HuH-7.5 (cell line): Measurements from ENCODE around the gene POLDIP3.

ENCODE experiments used
- DNase-seq: peaks from one replicate; pipeline ENCODE4 v3.0.0; 2011; ENCODE audit warnings: low spot score

The POLDIP3 gene, protein sequence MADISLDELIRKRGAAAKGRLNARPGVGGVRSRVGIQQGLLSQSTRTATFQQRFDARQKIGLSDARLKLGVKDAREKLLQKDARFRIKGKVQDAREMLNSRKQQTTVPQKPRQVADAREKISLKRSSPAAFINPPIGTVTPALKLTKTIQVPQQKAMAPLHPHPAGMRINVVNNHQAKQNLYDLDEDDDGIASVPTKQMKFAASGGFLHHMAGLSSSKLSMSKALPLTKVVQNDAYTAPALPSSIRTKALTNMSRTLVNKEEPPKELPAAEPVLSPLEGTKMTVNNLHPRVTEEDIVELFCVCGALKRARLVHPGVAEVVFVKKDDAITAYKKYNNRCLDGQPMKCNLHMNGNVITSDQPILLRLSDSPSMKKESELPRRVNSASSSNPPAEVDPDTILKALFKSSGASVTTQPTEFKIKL

DNA sequence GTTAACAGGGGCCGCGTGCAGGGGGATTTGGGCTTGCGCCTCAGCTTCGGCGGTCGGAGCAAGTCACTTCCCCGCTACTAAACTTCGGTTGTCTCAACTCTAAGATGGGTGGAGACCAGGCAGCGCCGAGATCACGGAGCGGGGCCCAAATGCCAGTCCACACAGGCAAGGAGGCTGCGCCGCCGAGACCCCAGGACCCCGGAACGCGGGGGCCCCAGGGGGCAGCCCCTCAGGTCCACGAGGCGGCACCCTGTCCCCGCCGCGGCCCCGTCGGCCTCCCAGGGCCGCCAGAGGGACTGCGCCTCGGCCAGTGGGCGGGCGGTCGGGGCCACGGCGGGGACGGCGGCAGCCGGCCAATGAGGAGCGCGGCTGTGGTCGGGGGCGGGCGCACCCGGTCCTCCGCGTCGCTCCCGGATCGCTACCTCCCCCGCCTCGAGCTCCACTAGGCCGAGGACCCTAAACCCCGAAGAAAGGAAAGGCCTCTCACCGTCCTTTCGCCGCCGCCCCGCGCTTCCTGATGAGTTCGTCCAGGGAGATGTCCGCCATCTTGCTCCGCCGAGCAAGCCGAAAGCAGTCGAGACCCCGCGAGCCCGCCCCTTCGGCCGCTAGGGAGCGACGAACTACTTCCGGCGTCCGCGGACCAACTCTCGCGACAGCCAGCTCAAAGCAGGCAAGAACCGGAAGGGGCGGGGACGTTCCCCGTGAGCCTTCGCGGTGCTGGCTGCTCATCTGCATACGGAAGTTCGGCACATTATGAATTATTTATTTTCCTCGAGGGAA lies at the start of gene POLDIP3:
TSS of gene POLDIP3 (minus strand) at position 572 of the 780 bp plus-strand sequence. CDS start at position 546, 26 bp downstream.
- peak; percentile 86 for DNase-seq

DNA sequence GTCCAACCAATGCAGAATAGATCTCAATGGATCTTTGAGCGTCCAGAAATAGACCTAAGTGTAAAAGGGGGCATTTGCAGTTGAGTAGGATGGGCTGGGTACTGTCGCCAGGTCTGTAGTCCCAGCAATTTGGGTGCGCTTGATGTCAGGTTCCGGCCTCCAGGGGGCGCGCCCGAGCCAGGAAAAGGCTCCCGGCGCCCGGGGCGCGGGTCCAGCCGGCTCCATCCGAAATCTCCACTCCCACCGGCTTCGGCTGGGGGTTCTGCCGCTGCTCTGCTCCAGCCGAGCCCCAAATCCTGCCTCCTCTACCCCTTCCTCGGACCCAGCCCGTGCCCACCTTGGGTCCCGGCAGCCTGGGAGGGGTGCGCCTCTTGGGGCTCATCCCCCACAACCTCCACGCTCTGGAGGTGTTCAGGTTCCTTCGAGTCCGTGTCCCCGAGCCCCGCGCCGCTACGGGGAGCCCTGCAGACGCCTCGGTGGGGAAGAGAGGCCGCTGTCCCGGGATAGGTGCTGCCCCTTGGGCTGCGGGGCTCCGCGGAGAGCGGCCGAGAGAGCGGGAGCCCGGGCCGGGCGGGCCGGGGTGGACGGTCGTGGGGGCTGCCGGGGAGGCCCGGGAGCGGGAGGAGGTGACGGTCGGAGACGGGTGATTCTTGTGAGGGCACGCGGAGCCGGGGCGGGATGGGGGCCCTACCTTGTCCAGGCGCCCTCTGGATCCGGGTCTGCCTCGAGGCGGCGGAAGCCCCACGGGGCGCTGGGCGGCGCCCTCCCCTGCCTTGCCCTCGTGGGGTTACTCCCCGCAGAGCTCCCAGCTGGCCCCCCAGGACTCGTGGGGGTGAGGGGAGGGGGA lies 47.5 kb upstream of the POLDIP3 start:
- peak; percentile 78 for DNase-seq

DNA sequence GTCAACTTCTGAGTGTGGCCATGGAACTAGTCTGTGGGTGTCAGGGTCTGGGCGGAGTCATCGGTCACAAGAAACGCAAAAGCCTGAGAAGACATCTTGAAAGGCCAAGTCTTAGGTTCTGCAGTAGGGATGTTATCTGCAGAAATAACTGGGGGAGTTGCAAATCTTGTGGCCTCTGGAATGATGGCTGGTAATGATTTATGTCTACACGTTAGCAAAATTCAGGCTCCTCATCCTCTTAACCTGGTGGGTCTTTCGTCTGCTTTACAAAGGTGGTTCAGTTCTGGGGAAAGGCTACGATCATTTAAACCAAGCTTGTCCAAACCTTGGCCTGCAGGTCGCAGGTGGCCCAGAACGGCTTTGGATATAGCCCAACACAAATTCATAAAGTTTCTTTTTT lies 41.9 kb upstream of the POLDIP3 start:
- DNase-seq = no peak

DNA sequence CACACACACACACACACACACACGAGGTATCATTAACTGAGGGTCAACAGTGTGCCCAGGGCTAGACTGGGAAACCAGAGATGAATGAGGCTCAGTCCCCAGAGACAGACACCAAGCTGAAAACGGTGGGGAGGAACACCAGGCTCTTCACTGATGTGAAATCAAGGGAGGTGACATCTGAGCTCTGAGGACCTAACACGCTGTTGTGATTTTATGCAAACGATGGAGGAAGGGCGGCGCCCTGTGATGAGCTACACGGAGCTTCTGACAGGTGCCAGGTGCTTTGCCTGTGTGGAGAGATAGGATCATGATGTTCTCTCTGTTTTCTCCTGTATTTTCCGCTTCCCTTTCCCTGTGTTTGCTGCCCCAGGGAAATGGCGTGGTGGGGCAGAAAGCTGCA lies 41.0 kb upstream of the POLDIP3 start:
- no peak for DNase-seq

DNA sequence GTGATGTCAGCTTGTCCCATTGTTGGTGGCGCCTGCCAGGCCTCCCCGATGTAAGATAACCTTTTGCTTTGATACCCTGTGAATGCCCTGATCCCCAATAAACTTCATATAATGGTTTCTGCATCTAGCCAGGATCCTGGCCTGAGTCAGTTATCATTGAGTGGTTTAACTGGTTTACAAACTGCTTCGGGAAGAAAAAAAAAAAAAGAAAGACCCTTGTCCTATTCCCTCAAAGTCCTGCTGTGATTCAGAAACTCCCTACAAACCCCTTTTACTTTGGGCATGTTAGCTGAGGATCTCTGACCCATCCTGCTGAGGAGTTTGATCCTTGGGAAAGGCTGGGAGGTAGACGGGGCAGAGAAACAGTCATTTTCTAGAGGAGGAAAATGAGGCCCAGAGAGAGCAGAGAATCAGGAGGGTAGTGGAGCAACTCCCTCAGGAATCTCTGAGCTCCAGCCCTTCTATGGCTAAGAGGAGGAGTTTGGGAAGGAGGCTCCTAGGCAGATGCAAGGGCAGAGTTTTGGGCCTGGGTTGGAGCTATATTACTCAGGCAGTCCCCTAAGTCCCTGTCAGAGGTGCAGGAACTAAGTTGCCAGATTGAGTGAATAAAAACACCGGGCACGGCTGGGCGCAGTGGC lies 39.9 kb upstream of the POLDIP3 start:
- DNase-seq = no peak

DNA sequence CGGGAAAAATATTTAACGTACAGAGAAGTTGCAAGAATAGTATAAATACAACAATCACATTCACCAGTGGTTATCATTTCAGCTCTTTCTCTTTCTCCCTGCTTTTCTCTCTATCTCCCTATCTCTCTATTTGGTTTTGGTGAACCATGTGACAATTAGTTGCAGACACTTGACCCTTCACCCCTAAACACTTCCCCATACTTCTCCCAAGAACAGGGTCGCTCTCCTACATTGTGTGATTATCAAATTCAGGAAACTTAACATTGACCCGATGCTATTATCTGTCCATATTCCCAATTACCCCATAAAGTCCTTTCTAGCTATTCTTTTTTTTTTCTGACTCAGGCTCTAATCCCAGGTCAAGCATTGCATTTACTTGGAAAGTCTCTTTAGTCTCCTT lies 39.3 kb upstream of the POLDIP3 start:
- no peak for DNase-seq

DNA sequence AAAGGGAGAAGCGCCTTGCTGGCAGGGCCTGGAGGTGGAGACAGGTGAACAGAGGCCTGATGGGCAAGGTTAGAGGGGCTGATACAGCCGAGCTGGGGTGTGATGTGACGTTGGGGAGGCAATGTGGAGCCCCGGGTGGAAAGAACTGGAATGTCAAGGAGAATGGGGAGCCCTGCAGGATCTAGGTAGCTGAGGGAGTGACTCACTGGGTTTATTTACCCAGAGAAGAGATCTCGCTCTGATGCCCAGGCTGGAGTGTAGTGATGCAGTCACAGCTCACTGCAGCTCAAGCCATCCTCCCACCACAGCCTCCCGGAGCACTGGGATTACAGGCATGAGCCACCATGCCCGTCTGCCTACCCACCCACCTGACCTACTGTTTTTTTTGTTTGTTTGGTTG lies 36.5 kb upstream of the POLDIP3 start:
- no peak for DNase-seq

DNA sequence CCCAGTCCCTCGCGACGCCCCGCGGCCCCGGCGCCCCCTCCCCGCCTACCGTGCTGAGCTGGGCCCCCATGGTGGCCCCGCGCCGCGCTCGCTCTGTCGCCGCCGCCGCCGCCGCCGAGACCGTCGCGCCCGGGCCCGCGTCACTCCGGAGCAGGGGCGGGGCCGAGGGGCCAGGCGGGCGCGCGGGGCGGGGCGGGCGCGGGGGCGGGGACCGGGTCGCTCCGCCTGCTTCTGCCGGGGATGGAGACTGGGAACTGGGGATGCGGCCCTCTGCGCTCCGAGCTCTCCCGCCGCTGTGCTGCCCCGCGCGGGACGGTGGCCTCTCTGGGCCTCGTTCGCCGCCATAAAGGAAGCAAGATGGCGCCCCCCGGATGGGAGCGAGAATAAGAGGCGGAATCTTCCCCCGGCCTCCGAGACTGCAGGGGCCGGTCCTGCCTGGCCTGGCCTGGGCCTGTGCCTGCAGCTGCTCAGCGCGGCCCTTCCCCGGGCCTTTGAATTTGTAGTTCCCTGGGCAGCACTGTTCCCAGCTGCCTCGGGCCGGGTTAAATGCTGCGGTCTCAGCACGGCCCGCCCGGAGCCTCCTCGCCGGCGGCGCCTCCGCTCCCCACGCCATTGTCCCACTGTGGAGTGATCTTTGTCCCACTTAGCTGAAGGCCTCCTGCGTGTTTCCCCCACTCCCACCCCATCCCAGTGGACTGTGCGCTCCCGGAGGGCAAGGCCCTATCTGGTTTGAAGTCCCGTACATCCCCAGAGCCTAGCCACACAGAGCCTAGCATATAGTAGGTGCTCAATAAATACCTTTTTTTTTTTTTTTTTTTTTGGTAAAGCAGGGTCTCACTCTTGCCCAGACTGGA lies 34.8 kb upstream of the POLDIP3 start, which contains the start of gene CYB5R3:
TSS of gene CYB5R3 (minus strand) at position 147 of the 854 bp plus-strand sequence. CDS start at position 70, 77 bp downstream.
- DNase-seq = peak; percentile 91

DNA sequence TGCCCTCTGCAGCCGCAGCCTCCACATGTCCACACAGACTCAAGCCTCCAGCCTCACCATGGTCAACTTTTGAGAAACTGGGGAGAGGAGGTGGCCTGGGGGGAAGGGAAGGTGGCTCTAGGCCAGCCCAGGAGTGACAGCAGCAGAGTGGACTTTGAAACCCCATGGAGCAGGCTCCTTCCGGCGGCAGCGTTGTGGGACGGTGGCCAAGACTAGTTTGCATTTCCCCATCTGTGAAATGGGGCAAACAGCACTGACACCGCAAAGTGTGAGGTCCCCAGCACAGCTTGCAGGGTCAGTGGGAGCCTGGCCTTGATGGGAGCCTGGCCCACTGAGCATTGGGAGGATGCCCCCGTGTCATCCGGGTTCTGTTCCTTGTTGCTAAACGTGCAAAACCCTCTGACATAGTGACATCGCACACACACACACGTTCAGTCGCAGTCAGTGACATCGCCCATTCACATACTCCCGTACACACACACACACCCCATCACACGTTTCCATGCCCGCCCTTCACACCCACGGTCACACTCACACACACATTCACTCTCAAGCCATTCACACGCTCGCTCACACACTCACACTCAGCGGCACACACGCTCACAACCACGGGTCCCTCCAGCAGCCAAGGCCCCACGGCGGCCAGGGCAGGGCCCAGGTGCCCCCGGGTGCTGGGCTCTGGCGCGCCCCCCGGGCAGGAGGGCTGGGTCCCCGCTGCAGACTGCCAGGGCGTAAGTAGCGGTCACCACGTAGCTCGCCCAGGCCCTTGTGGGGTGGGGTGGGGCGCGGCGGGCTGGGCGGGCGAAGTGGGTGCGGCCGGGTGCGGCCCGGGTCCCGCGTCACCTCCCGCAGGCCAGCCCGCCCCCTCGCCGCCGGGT lies 33.9 kb upstream of the POLDIP3 start:
- DNase-seq = peak; percentile 75

DNA sequence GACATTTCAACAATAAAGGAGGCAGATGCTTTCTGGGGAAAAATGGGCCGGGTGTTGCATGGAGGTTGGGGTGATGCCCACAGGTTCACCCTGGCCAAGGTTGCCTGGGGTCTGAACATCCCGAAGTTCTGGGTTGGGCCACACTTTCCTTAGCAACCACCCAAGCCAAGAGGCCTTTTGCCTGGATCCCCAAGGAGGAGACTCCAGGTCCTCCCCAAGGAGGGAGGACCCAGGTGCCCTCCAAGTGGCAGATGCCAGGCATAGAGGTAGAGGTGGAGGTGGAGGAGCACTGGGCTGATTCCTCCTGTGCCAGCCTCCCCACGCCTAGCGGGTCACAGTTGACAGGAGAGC lies 33.3 kb upstream of the POLDIP3 start:
- no peak for DNase-seq

DNA sequence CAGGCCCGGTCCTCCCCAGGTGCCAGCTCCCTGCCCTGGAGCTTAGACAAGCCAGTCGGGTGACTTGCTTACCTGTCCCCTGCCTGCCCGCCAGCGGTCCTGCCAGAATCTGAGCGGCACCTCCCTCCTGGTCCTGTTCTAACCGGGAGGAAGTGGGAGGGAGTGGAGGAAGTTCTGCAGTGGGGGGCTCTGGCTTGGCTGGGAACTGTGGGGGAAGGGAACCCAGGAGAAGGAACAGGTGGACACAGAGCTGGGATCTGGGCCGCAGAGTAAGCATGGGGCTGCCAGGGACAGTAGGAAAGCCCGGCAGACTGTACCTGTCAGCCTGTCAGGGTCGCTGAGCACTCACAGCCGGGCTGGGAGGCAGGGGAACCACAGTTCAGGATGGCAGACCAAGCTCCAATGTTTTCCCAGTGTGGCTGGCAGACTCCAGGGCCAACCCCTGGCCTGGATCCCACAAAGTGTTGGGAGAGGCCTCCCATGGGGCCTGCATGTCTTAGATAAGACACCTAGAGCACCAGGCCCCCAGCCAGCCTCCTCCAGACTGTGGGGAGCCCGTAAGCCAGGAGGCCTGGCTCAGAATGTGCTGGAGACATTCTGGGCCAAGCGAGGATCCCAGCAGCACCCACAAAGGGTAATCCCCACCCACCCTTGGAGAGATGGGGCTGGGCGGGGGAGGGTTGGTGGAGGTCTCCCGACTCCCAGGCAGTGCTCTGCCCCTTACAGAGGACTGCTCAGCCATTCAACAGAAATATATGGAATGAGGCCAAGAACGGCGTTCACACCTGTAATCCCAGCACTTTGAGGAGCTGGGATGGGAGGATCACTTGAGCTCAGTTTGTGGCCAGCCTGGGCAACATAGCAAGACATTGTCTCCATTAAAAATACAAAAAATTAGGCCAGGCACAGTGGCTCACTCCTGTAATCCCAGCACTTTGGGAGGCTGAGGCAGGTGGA lies 32.2 kb upstream of the POLDIP3 start:
- DNase-seq = no peak

DNA sequence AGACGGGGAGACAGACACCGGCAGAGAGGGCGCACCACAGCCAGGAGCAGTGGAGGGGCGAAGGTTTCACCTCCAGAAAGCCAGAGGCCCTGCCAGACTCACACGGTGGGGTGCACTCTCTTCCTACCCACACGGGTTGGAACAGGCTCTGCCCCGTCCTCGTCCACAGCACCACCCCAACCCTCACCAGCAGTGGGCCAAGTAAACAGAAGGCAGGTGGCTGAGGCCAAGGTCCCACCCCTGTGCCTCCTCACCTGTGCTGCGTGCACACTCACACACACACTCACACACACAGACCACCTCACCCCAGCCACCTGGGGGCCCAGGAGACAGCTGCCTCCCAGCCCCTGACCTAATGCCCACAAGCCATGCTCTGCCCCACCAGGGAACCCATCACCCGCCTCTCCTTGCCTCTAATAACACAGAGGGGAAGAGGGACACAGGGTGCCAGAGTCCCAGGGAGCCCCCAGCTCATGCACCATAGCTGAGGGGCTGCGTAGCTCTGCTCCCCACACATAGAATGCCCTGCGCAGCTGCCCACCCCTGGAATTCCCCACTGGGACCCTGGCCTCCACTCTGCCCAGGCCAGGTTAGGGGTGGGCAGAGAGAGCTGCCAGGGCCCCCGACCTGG lies 31.4 kb upstream of the POLDIP3 start:
- DNase-seq = no peak

DNA sequence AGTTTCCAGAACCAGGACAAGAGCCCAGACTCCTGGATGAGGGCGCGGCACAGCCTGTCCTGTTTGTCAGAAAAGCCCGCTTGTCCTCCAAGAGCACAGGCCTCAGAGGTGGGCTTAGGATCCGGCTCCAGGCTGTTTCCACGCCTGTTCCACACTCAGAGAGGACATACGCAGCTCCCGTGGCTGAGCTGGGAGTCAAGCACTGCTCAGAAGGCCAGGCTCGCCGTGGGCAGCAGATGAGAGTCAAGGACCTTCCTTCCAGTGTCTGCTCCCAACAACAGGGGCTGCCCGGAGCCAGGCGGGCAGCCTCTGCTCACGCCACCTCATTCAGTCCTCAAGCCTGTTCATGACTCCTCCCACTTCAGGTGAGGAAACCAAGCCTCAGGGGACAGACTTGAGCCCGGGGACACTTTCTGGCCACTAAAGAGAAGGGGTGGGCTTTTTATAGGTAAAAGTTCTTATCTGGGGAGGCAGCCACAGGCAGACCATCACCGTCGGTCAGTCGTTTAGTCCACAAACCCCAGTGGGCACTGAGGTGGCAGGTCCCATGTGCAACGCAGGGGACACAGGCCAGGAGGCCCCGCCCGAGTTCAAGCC lies 30.8 kb upstream of the POLDIP3 start:
- no peak for DNase-seq

DNA sequence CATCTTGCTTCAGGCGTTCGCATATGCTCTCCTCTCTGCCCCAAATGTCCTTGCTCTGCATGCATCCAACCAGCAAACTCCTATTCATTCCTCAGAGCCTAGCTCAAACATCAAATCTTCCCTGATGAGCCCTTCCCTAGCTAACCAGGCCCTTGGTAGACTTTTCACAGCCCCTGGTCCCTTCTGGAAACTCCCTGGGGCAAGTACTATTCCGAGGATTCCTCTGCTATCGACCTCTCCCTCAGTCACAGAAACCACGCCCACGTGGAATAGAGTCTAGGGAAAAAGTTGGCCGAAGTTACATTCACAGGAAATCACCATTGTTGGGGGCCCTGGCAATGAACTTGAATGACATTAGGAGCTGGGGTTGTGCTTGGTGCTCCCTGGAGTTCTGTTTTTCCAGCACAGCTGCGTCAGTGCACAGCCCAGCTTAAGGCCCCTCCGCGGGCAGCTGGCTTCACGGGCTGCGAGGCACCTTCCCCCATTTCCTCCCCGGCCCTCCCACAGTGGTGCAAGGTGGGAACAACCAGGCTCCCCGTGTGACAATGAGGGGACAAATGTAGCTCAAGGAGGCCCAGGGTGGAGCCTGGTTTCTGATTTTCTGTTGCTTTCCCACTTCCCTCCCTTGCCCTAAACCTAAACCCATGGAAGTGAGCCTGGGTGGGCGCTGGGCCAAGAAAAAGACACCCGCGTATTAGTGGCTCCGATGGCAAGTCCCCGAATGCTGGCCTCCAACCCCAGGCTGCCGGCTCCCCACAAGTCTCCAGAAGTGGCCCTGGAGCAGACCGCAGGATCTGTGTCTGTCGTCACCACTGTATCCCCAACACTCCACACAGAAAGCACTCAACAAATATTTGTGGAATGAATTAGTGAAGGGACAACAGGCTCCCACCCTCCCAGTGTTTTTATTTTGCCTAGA lies 30.0 kb upstream of the POLDIP3 start:
- DNase-seq = no peak

DNA sequence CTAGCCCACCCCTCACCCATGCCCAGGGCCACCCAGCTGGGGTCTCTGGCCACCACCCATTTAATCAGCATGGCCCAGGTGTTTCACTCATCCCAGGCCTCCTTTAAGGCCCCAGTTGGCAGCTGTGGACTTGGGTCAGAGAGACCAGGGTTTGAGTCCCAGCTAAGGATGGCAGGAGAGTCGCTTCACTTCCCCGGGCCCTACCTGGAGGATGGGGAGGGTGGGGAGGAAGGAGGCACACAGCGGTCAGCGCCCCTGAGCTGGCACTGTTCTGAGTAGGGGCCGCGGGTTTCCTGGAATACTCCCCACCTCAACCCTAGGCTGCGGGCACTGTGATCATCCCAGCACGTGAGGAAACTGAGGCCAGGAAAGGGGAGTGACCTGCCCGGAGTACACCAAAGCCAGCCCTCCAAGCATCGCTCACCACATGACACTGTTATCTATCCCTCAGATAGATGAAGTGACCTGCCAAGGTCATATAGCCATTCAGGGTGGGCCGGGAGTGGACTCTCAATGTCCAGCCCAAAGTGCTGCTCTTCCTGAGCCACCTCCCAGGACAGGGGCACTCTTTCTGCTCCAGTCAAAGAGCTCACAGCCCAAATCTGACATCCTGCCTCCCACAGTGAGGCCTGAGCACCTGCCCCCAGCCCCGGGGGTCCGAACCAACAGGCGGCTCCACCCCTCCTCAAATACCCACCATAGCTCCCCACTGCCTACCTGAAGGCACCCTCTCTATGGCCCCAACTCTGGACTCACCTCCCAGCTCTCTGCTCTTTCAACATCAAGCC lies 29.1 kb upstream of the POLDIP3 start:
- no peak for DNase-seq
